Subcutaneous abdominal adipose tissue (tissue), 5 donors: ENCODE data around the gene HDAC7.
A peak's percentile ranks its signal among the peaks of the same experiment; 100 is the strongest.

Experiments used
- H3K27ac ChIP-seq: one replicate; pipeline ENCODE4 v1.7.0; 2013; ENCODE audit warnings: low read depth, mild to moderate bottlenecking, inconsistent platforms, low read length, moderate library complexity
- H3K27me3 ChIP-seq, 5 donors: one replicate each; pipeline ENCODE4 v1.7.0; 2013; ENCODE audit warnings: low read length in 5 of 5, inconsistent platforms in 1 of 5; ENCODE audit not compliant: control insufficient read depth in 5 of 5, insufficient read depth in 4 of 5
- H3K36me3 ChIP-seq, 5 donors: one replicate each; pipeline ENCODE4 v1.7.0; 2013; ENCODE audit warnings: low read length in 5 of 5; ENCODE audit not compliant: control insufficient read depth in 5 of 5, insufficient read depth in 5 of 5
- H3K4me1 ChIP-seq, 5 donors: one replicate each; pipeline ENCODE4 v1.7.0; 2013; ENCODE audit warnings: low read length in 5 of 5, mild to moderate bottlenecking in 3 of 5, moderate library complexity in 1 of 5; ENCODE audit not compliant: control insufficient read depth in 5 of 5, insufficient read depth in 5 of 5
- H3K4me3 ChIP-seq, 5 donors: one replicate each; pipeline ENCODE4 v1.7.0; 2013; ENCODE audit warnings: low read length in 5 of 5, low read depth in 1 of 5
- H3K9ac ChIP-seq, 5 donors: one replicate each; pipeline ENCODE4 v1.7.0; 2013; ENCODE audit warnings: low read length in 5 of 5, mild to moderate bottlenecking in 4 of 5, moderate library complexity in 3 of 5
- H3K9me3 ChIP-seq, 5 donors: one replicate each; pipeline ENCODE4 v1.7.0; 2013; ENCODE audit warnings: low read length in 5 of 5; ENCODE audit not compliant: control insufficient read depth in 5 of 5
- donor health status: healthy.
- donor health status: healthy.
- donor health status: healthy.
- donor health status: healthy.
- donor health status: healthy.

HDAC7 gene

DNA sequence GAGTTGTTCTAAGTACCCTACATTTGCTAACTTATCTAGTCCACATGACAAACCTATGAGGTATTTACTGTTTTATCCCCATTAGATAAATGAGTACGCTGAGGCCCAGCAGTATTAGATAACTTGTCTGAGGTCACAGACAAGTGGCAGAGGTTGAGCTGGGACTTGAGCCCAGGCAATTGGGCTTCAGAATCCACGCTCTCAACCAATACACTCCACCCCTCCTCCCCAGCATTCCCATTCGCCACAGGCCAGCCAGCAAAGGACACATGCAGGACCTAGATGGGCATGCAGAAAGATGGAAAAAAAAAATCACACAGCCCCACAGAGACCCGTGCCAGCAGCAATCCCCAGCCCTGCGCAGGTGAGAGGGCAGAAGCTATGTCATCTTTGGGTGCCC lies 12.4 kb downstream of the HDAC7 start:
- Histone ChIP-seq H3K27ac (peak overlapping the region; percentile 78), H3K4me3 (no peak overlapping the region), H3K9me3 (no peaks in the 10 kb centered on the region), H3K9ac (peak overlapping the region in 1 of 5 donors; percentile 21), H3K4me1 (peaks cover 34 to 98% (median 90%) of the 10 kb centered on the region in 5 donors), H3K36me3 (peaks cover 0 to 10% (median 0%) of the 10 kb centered on the region in 5 donors), H3K27me3 (no peaks in the 10 kb centered on the region)

DNA sequence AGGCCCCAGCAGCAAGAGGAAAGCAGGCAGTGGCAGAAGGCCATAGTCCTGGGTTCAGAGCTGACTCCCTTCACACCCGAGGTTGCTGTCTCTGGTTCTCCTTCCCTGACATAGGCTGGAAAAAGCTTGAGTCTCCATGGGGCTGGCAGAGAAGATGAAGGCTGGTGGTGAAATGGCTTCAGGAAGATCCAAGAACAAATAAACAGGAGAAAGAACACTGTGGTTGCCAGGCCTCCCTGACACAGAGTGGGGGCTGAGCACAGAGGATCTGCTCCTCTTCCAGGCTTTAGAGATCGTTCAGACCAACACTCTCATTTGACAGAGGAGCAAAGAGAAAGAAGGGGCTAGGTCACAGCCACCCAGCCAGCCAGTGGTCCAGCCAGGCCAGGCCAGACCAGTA lies 14.3 kb downstream of the HDAC7 start:
- Histone ChIP-seq H3K9me3 (no peaks in the 10 kb centered on the region), H3K4me3 (no peak overlapping the region), H3K27me3 (no peaks in the 10 kb centered on the region), H3K36me3 (peaks cover 0 to 14% (median 0%) of the 10 kb centered on the region in 5 donors), H3K9ac (peak overlapping the region in 1 of 5 donors; percentile 44), H3K27ac (peak overlapping the region; percentile 50), H3K4me1 (peaks cover 38 to 98% (median 90%) of the 10 kb centered on the region in 5 donors)

DNA sequence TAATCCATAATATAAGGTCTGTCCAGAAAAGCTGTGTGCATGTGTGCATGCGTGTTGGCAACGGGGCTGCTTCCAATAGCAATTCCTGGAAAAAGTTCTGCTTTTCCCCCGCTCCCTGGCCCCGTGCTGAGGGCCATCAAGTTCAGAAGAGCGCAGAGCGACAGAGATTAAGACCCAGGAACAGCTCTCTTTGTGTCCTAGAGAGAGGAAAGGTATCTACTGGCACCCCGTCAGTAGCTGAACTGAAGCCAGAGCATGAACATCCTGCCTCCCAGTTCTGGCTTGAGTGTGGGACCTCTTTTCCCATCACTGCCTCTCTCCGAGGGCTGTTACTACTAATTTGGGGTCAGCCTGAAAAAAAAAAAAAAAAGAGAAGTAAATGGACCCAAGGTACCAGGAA lies 15.5 kb downstream of the HDAC7 start:
- Histone ChIP-seq H3K27me3 (no peaks in the 10 kb centered on the region), H3K4me3 (no peak overlapping the region), H3K9ac (no peak overlapping the region), H3K4me1 (peaks cover 43 to 99% (median 96%) of the 10 kb centered on the region in 5 donors), H3K27ac (no peak overlapping the region), H3K9me3 (no peaks in the 10 kb centered on the region), H3K36me3 (peaks cover 0 to 17% (median 2%) of the 10 kb centered on the region in 5 donors)

DNA sequence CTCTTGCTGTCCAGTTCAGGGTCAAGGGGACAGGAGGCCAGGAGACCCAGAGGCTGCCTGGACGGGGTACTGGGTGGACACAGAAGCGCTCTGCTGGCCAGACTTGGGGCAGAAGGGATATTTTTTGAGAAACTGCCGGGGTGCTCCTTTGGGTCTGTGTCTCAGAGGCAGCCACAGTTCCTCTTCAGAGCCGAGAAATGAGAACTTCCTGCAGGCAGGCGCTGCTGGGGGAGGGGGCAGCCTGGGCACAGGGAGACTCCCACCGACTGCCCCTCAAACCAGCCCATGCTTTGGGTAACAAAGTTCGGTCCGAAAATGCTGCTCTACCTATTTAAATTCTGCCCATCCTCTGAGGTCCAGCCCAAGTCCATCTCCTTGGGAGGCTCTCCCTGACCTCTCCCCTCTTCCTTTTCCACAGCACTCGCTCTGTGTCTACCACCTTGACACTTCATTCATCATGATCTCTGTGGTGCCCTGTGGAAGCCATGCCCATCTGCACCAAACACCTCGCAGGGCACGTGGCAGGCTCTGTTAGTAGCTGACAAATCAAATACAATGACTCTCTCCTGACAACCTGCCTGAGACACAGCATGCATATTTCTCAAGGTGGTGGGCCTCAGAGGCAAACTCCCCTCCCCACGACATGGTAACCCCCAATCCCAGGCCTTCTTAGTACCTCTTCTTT lies 16.4 kb downstream of the HDAC7 start:
- Histone ChIP-seq H3K36me3 (peaks cover 0 to 22% (median 10%) of the 10 kb centered on the region in 5 donors), H3K27ac (peak overlapping the region; percentile 76), H3K9me3 (no peaks in the 10 kb centered on the region), H3K27me3 (no peaks in the 10 kb centered on the region), H3K4me1 (peaks cover 39 to 95% (median 94%) of the 10 kb centered on the region in 5 donors), H3K4me3 (peak overlapping the region in 2 of 5 donors; percentile 7 to 22), H3K9ac (peak overlapping the region in 2 of 5 donors; percentile 9 to 64)

DNA sequence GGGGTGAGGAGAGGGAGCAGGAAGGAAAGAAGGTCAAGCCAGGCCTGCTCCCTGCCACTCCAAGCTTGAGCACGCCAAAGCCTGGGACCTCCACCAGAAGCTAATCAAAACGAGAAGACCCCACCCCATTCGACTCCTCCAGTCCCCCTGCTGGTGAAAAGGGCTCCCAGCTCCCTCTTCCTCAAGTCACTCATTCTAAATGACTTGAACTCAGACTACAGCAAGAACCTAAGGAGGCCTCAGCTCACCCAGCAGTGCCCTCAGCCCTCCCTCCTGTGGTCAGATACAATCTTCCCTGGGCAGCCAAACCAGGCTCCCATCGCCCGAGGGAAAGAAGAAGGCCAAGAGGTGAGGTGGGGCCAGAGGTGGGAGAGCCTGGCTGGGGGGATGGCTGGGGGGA lies 17.4 kb downstream of the HDAC7 start:
- Histone ChIP-seq H3K36me3 (peaks cover 0 to 32% (median 21%) of the 10 kb centered on the region in 5 donors), H3K4me1 (peaks cover 33 to 85% (median 84%) of the 10 kb centered on the region in 5 donors), H3K4me3 (peak overlapping the region in 3 of 5 donors; percentile 4 to 24 (median 9)), H3K27ac (peak overlapping the region; percentile 76), H3K9me3 (no peaks in the 10 kb centered on the region), H3K9ac (peak overlapping the region in 2 of 5 donors; percentile 9 to 64), H3K27me3 (no peaks in the 10 kb centered on the region)

DNA sequence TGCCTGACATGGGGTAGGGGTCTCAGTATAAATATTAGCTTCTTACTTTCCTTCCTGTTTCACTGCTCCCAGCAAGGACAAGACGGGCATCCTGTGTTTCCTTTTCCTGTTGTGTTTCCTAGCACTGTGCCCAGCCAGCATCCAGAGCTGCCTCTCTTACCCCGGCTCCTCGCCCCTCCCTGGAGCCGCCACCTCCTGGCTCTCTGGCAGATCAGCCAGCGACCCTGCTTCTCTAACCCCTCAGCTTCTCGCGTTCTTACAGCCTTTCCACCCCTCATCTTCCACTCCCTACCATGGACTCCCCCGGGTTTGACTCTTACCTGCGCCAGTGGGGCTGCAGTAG lies 17.8 kb downstream of the HDAC7 start:
- H3K36me3 ChIP-seq, result peaks cover 0 to 36% (median 25%) of the 10 kb centered on the region in 5 donors
- peak overlapping the region in 1 of 5 donors; percentile 64 for H3K9ac ChIP-seq

DNA sequence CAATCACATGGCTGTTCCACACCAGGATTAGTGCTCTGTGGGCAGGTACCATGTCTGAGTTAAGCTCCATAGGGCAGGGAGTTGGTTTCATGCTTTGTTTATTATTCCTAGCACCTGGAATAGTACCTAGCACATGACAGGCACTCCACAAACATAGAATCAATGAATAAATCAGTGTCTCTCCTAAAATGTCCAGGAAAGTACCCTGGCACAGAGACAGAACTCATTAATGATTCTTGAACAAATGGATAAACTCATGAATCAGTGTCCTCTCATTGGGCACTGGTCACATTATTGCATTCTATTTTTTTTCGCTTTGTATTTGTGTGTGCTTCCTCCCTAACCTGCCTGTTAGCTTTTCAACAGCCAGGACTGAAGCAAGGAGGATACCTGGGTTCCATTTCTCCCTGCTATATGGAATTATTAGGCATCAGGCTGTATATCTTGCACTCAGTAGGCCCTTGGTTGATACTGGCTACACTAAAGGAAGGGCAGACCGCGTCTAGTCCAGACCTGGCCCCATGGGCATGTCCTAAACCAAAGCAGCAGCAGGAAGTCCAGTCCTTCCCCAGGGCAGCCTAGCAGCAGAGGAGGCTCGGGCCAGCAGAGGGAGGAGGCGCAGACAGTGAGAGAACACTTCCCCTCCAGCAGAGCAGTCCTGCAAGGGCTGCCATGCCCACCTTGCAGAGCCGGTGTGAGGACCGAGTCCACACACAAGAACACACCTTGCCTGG lies 18.4 kb downstream of the HDAC7 start:
- Histone ChIP-seq H3K4me1 (peaks cover 32 to 76% (median 74%) of the 10 kb centered on the region in 5 donors), H3K9ac (peak overlapping the region in 1 of 5 donors; percentile 64), H3K27me3 (no peaks in the 10 kb centered on the region), H3K36me3 (peaks cover 0 to 41% (median 29%) of the 10 kb centered on the region in 5 donors), H3K4me3 (peak overlapping the region in 2 of 5 donors; percentile 4 to 24), H3K9me3 (no peaks in the 10 kb centered on the region), H3K27ac (no peak overlapping the region)

More for the DNA sequence above, 17.8 kb downstream of the HDAC7 start:
- Histone ChIP-seq H3K4me1 (peaks cover 32 to 81% (median 80%) of the 10 kb centered on the region in 5 donors), H3K27me3 (no peaks in the 10 kb centered on the region), H3K27ac (no peak overlapping the region), H3K9me3 (no peaks in the 10 kb centered on the region), H3K4me3 (peak overlapping the region in 3 of 5 donors; percentile 4 to 24 (median 9))

DNA sequence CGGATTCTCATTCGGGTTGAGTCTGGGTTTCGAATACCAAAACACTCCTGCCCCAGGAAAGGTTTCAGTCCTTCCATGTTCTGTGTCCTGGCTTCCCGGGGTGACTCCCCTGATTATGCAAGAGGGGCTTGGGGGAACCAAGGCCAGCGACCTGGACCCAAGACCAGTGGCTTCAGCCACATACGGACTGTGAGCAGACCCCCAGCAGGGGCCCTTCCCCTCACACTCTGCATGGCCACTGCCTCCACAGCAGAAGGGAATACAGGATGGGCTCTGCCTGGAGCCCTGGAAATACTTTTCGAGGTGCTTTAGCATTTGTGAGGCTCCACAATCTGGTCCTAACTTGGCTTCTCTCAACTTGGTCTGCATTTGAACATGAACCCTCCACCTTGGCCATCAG lies 19.1 kb downstream of the HDAC7 start:
- no peaks in the 10 kb centered on the region for H3K27me3 ChIP-seq
- peaks cover 32 to 69% (median 68%) of the 10 kb centered on the region in 5 donors for H3K4me1 ChIP-seq
- no peak overlapping the region for H3K4me3 ChIP-seq
- H3K9me3 ChIP-seq, result no peaks in the 10 kb centered on the region
- no peak overlapping the region for H3K27ac ChIP-seq
- peak overlapping the region in 1 of 5 donors; percentile 35 for H3K9ac ChIP-seq
- H3K36me3 ChIP-seq, result peaks cover 0 to 48% (median 35%) of the 10 kb centered on the region in 5 donors

DNA sequence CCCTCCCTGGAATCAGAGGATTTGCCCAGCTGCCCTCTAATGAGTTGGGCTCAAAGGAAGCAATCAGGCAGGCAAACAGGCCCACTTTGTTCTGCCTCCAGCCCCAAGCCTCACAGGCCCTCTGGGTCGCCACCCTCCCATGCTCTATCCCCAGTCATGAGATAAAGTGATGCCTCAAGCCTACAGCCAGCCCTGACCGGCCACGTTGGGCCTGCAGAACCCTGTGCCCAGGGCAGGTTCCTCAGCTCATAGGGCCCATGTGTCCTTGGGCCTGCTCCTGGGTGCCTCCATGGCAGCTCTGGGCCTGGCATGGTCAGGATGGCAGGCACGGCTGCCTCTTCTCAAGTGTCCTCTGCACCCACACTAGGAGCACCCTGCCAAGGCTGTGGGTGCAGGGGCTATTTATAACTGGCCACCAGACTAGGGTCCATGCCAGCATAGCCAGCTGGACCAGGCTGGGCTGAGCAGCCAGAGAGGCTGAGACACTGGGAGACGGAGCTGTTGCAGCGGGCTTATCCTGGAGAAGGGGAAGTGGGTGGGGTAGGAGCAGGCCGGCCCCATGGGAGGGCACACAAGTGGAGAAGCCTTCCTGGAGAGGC lies 20.2 kb downstream of the HDAC7 start:
- Histone ChIP-seq H3K9me3 (no peaks in the 10 kb centered on the region), H3K36me3 (peaks cover 0 to 60% (median 46%) of the 10 kb centered on the region in 5 donors), H3K27ac (no peak overlapping the region), H3K4me1 (peaks cover 28 to 60% (median 57%) of the 10 kb centered on the region in 5 donors), H3K9ac (peak overlapping the region in 3 of 5 donors; percentile 27 to 48 (median 38)), H3K4me3 (no peak overlapping the region), H3K27me3 (no peaks in the 10 kb centered on the region)
